Stimulated activated CD4-positive, alpha-beta T cell treated with anti-CD3 and anti-CD28 coated beads, Interleukin-4, amount 100 ng/mL, for 48 hours (primary cell): ENCODE data around the gene ADGRD2.
"Not testable (repeated sequence)": the region's sequence is repeated elsewhere in the genome, so short reads cannot be mapped to it uniquely, and the experiment has no call there.

Experiments
- DNase-seq, 2 donors: peaks; one replicate each; pipeline ENCODE4 v3.0.0-alpha.2; 2020; ENCODE audit warnings: low read depth in 2 of 2

ADGRD2 gene

GRCh38 chr9:124450241-124450924, at the start of gene ADGRD2:
Gene ADGRD2, plus strand, starts transcription at chr9:124450451. Its CDS starts 1,216 bp downstream, at chr9:124451667.
- DNase-seq, result no peak

GRCh38 chr9:124403246-124403645, 47.0 kb upstream of the ADGRD2 start:
- no peak for DNase-seq

- no peak for DNase-seq
Observed at GRCh38 chr9:124409410-124409809, 40.8 kb upstream of the ADGRD2 start.

- DNase-seq, result no peak
Observed at GRCh38 chr9:124410321-124410913, 39.8 kb upstream of the ADGRD2 start.

GRCh38 chr9:124411514-124412227, 38.6 kb upstream of the ADGRD2 start:
- no peak for DNase-seq

GRCh38 chr9:124412228-124412575, 38.0 kb upstream of the ADGRD2 start:
- no peak for DNase-seq

GRCh38 chr9:124414612-124415011, 35.6 kb upstream of the ADGRD2 start:
- no peak for DNase-seq

- peak; percentile 96 to 97 for DNase-seq
Observed at GRCh38 chr9:124415102-124415851, 35.0 kb upstream of the ADGRD2 start, which contains the start of gene PSMB7. Gene PSMB7, minus strand, starts transcription at chr9:124415442. Its CDS starts 17 bp downstream, at chr9:124415425.

- DNase-seq, result no peak
Observed at GRCh38 chr9:124415852-124416484, 34.3 kb upstream of the ADGRD2 start.

- DNase-seq, result no peak
Observed at GRCh38 chr9:124419832-124420489, 30.3 kb upstream of the ADGRD2 start.

- DNase-seq, result no peak
Observed at GRCh38 chr9:124420991-124421543, 29.2 kb upstream of the ADGRD2 start.

- DNase-seq, result no peak
Observed at GRCh38 chr9:124423155-124423554, 27.1 kb upstream of the ADGRD2 start.

GRCh38 chr9:124423591-124423990, 26.7 kb upstream of the ADGRD2 start:
- DNase-seq, result no peak

- not testable (repeated sequence) for DNase-seq
Observed at GRCh38 chr9:124425733-124426132, 24.5 kb upstream of the ADGRD2 start.

- no peak for DNase-seq
Observed at GRCh38 chr9:124426361-124426760, 23.9 kb upstream of the ADGRD2 start.

- no peak for DNase-seq
Observed at GRCh38 chr9:124427281-124427680, 23.0 kb upstream of the ADGRD2 start.

GRCh38 chr9:124428751-124429529, 21.3 kb upstream of the ADGRD2 start:
- DNase-seq, result no peak

- DNase-seq, result no peak
Observed at GRCh38 chr9:124429530-124429867, 20.8 kb upstream of the ADGRD2 start.

GRCh38 chr9:124436320-124436719, 13.9 kb upstream of the ADGRD2 start:
- no peak for DNase-seq

GRCh38 chr9:124437086-124437485, 13.2 kb upstream of the ADGRD2 start:
- no peak for DNase-seq
